Measurements from ENCODE around the gene LSM4. TPM values are rescaled to one million over a fixed set of nuclear protein-coding genes. Genes with fewer than 3 reads are reported as not detected.
A peak's percentile ranks its signal among the peaks of the same experiment; 100 is the strongest.

Gene LSM4
- total and polyA plus RNA-seq, 2 of the 13 experiments (the other 11 are each of a cell fraction or from before 2014, with no cell fraction given): 65.8 to 166 TPM

DNA sequence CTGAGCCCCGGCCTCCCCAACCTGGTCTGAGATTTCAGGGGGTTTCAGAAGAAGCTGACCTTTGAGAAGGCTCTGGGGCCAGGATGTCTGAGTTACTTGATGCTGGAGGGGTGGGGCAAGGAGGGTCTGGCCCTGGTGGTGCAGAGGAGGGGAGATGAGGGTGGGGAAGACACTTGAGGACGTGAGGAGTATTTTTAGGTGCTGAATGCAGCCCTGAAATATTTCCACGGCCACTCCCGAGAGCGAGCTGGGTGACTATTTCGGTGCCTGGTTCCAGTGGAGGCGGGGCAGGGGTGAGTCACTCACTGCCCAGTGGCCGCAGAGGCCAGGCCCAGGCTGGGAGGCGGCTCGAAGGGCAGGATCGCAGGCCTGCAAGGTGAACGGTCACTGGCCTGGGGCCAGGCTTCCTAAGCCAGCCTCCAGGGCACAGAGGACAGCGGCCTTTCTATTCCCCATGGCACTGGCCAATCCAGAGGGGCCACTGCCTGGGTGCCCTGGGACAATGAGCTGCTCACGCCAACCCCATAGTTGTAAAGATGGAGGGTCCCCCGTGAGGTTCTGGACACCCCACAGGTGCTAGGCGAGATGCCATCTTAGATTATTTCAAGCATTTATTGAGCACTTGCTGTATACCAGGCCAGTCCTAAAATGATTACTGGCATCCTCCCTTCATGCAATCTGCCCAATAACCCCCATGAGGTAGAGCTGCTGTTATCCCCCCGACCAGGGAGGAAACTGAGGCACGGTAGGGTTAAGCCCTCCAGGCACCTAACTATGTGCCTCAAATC, 21.8 kb downstream of the LSM4 start (continued):
- TF ChIP-seq EHMT2 (IDR thresholded peaks at IDR 0.05; ENCODE audit: borderline replicate concordance, low read depth, low read length) (no peak), SNAPC2 (CRISPR knock-in tag; IDR thresholded peaks at IDR 0.05) (no peak), ZSCAN30 (CRISPR knock-in tag; IDR thresholded peaks at IDR 0.05) (no peak), PHF21A (CRISPR knock-in tag; IDR thresholded peaks at IDR 0.05) (no peak), ZNF510 (CRISPR knock-in tag; IDR thresholded peaks at IDR 0.05; ENCODE audit: low read depth) (no peak), IRX3 (CRISPR knock-in tag; IDR thresholded peaks at IDR 0.05; ENCODE audit: borderline replicate concordance, low read depth) (no peak), WIZ (CRISPR knock-in tag; IDR thresholded peaks at IDR 0.05) (no peak), ZNF17 (CRISPR knock-in tag; IDR thresholded peaks at IDR 0.05) (no peak), CREM (IDR thresholded peaks at IDR 0.05) (no peak), CREM (CRISPR knock-in tag; IDR thresholded peaks at IDR 0.05) (no peak), MAF1 (CRISPR knock-in tag; IDR thresholded peaks at IDR 0.05; ENCODE audit: borderline replicate concordance) (no peak), HCFC1 (IDR thresholded peaks at IDR 0.05; ENCODE audit: low read depth, low read length) (no peak), ATF7 (IDR thresholded peaks at IDR 0.05) (no peak), ATF7 (CRISPR knock-in tag; IDR thresholded peaks at IDR 0.05) (no peak)
- TF ChIP-seq, protein P1, sequence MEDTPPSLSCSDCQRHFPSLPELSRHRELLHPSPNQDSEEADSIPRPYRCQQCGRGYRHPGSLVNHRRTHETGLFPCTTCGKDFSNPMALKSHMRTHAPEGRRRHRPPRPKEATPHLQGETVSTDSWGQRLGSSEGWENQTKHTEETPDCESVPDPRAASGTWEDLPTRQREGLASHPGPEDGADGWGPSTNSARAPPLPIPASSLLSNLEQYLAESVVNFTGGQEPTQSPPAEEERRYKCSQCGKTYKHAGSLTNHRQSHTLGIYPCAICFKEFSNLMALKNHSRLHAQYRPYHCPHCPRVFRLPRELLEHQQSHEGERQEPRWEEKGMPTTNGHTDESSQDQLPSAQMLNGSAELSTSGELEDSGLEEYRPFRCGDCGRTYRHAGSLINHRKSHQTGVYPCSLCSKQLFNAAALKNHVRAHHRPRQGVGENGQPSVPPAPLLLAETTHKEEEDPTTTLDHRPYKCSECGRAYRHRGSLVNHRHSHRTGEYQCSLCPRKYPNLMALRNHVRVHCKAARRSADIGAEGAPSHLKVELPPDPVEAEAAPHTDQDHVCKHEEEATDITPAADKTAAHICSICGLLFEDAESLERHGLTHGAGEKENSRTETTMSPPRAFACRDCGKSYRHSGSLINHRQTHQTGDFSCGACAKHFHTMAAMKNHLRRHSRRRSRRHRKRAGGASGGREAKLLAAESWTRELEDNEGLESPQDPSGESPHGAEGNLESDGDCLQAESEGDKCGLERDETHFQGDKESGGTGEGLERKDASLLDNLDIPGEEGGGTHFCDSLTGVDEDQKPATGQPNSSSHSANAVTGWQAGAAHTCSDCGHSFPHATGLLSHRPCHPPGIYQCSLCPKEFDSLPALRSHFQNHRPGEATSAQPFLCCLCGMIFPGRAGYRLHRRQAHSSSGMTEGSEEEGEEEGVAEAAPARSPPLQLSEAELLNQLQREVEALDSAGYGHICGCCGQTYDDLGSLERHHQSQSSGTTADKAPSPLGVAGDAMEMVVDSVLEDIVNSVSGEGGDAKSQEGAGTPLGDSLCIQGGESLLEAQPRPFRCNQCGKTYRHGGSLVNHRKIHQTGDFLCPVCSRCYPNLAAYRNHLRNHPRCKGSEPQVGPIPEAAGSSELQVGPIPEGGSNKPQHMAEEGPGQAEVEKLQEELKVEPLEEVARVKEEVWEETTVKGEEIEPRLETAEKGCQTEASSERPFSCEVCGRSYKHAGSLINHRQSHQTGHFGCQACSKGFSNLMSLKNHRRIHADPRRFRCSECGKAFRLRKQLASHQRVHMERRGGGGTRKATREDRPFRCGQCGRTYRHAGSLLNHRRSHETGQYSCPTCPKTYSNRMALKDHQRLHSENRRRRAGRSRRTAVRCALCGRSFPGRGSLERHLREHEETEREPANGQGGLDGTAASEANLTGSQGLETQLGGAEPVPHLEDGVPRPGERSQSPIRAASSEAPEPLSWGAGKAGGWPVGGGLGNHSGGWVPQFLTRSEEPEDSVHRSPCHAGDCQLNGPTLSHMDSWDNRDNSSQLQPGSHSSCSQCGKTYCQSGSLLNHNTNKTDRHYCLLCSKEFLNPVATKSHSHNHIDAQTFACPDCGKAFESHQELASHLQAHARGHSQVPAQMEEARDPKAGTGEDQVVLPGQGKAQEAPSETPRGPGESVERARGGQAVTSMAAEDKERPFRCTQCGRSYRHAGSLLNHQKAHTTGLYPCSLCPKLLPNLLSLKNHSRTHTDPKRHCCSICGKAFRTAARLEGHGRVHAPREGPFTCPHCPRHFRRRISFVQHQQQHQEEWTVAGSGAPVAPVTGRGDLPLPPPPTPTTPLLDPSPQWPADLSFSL (CRISPR knock-in tag; IDR thresholded peaks at IDR 0.05): no peak
- TF ChIP-seq, protein P2, sequence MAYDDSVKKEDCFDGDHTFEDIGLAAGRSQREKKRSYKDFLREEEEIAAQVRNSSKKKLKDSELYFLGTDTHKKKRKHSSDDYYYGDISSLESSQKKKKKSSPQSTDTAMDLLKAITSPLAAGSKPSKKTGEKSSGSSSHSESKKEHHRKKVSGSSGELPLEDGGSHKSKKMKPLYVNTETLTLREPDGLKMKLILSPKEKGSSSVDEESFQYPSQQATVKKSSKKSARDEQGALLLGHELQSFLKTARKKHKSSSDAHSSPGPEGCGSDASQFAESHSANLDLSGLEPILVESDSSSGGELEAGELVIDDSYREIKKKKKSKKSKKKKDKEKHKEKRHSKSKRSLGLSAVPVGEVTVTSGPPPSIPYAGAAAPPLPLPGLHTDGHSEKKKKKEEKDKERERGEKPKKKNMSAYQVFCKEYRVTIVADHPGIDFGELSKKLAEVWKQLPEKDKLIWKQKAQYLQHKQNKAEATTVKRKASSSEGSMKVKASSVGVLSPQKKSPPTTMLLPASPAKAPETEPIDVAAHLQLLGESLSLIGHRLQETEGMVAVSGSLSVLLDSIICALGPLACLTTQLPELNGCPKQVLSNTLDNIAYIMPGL (CRISPR knock-in tag; IDR thresholded peaks at IDR 0.05; ENCODE audit: borderline replicate concordance in 1 of 2, low read depth in 1 of 2): peak; percentile 18 to 24; a peak in 1 of 4 replicates
- TF ChIP-seq, protein P3, sequence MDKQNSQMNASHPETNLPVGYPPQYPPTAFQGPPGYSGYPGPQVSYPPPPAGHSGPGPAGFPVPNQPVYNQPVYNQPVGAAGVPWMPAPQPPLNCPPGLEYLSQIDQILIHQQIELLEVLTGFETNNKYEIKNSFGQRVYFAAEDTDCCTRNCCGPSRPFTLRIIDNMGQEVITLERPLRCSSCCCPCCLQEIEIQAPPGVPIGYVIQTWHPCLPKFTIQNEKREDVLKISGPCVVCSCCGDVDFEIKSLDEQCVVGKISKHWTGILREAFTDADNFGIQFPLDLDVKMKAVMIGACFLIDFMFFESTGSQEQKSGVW (CRISPR knock-in tag; IDR thresholded peaks at IDR 0.05; ENCODE audit: borderline replicate concordance): no peak
- TF ChIP-seq, protein P4, sequence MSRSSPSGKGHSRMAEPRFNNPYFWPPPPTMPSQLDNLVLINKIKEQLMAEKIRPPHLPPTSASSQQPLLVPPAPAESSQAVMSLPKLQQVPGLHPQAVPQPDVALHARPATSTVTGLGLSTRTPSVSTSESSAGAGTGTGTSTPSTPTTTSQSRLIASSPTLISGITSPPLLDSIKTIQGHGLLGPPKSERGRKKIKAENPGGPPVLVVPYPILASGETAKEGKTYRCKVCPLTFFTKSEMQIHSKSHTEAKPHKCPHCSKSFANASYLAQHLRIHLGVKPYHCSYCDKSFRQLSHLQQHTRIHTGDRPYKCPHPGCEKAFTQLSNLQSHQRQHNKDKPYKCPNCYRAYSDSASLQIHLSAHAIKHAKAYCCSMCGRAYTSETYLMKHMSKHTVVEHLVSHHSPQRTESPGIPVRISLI (CRISPR knock-in tag; IDR thresholded peaks at IDR 0.05; ENCODE audit: borderline replicate concordance): no peak
- TF ChIP-seq, protein P5, sequence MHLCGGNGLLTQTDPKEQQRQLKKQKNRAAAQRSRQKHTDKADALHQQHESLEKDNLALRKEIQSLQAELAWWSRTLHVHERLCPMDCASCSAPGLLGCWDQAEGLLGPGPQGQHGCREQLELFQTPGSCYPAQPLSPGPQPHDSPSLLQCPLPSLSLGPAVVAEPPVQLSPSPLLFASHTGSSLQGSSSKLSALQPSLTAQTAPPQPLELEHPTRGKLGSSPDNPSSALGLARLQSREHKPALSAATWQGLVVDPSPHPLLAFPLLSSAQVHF (CRISPR knock-in tag; IDR thresholded peaks at IDR 0.05): no peak
